ENCODE results near the gene UACA.

Gene UACA

DNA sequence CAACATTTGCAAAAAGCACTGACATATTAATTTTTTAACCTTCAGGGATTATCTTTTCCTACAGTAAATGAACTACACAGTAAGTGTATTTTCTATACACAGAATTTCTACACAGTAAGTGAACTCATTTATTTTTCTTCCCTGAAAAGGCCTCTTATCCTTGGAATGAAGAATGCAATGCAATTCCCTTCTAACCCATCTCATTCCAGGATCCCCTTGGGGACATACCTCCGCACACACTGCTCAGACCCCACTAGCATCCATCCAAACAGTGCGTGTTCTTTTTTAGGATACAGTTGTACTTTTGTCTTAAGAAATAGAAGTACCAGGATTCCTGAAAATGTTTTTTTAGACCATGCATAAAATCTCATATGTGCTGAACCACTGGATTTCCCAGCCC lies 152.8 kb downstream of the UACA start:
- Histone ChIP-seq H3K9me3 (no peaks in the 10 kb centered on the region), H3K4me1 (no peaks in the 10 kb centered on the region), H3K4me3 (ENCODE audit: low read depth, low read length) (no peak overlapping the region), H3K36me3 (no peaks in the 10 kb centered on the region), H3K27me3 (no peaks in the 10 kb centered on the region)
- no peak for DNase-seq
- TF ChIP-seq, protein P1, sequence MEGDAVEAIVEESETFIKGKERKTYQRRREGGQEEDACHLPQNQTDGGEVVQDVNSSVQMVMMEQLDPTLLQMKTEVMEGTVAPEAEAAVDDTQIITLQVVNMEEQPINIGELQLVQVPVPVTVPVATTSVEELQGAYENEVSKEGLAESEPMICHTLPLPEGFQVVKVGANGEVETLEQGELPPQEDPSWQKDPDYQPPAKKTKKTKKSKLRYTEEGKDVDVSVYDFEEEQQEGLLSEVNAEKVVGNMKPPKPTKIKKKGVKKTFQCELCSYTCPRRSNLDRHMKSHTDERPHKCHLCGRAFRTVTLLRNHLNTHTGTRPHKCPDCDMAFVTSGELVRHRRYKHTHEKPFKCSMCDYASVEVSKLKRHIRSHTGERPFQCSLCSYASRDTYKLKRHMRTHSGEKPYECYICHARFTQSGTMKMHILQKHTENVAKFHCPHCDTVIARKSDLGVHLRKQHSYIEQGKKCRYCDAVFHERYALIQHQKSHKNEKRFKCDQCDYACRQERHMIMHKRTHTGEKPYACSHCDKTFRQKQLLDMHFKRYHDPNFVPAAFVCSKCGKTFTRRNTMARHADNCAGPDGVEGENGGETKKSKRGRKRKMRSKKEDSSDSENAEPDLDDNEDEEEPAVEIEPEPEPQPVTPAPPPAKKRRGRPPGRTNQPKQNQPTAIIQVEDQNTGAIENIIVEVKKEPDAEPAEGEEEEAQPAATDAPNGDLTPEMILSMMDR (IDR thresholded peaks at IDR 0.05; ENCODE audit: low read depth, low read length), result no peak

DNA sequence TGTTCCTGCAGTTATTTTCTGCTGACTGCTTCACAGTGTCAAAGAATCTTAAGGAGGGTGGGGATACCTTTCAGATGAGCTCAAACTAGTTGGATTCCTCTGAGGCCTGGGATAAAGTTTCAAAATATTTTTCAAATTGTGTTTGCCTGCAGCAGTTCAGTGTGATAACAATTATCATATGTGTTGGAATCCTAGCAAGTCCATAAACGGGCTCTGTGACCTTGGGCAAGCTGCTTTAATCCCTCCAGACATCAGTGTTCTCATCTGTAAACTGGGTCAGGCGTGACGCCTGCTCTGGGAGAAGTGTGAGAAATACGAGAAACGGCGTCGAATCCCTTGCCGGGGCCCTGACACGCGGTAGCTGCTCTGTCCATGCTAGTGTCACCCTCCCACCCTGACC lies 153.5 kb downstream of the UACA start:
- Histone ChIP-seq H3K4me1 (no peaks in the 10 kb centered on the region), H3K36me3 (no peaks in the 10 kb centered on the region)
- no peak for DNase-seq

DNA sequence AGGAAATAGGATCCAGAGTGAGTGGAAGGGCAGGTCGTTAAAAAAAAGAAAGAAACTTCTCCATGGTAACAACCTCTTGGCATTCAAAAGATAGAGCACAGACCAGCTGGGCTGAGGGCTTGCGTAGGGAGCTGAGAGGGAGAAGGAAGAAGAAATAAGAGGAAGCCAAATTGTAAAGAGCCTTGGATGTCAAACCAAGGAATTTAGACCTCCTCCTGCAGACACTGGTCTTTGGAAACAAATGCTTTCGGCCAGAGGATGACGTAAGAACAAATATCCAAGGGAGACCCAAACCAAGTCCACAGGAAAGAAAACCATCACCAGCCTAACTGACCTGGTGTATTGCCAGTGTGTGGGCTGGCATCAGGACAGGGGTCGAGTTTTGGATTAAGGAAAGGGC lies 155.2 kb downstream of the UACA start:
- Histone ChIP-seq H3K27me3 (no peaks in the 10 kb centered on the region), H3K4me3 (ENCODE audit: low read depth, low read length) (no peak overlapping the region), H3K9me3 (no peaks in the 10 kb centered on the region), H3K4me1 (no peaks in the 10 kb centered on the region), H3K36me3 (no peaks in the 10 kb centered on the region)
- TF ChIP-seq, protein P1 (IDR thresholded peaks at IDR 0.05; ENCODE audit: low read depth, low read length), result no peak
- DNase-seq, result no peak

More for the DNA sequence above, 153.5 kb downstream of the UACA start:
- Histone ChIP-seq H3K9me3 (no peaks in the 10 kb centered on the region), H3K27me3 (no peaks in the 10 kb centered on the region), H3K4me3 (ENCODE audit: low read depth, low read length) (no peak overlapping the region)
- TF ChIP-seq, protein P1 (IDR thresholded peaks at IDR 0.05; ENCODE audit: low read depth, low read length), result no peak

DNA sequence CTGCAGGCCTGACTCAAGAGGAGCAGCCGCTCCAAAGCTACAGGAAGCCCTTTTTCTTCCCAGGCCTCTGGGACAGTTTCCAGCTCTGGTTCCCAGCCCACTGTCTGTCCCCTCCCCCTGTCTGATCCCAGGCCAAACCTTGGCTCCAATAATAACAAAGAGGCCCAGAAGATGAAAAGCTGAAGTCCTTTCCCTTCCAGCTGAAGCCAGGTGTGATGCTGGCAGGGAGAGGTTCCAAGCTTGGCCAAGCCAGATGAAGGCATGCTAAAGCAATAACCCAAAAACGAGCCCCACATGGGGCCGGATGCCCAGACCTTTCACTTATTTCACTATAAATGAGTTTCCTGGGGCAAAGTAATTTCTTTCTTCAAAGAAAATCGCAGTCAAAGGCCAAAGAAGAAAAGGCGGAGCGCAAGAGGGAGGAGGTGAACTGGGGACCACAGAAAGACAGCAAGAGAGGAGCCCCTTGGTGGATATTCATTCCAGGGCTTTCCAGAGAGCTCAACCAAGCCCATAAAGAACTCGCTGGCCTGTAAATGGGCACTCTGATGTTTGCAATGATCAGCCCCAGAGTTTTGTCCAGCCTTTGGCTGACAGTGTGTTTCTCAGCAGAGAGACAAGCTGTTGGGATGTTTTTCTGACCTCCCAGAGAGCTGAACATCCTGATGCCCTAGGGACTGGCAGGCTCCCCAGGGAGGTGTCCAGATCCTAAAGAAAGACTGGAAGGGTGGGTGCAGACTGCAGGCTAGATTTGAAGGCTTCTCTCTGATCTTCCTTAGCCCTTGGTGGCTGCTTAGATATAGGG lies 157.6 kb downstream of the UACA start:
- no peaks in the 10 kb centered on the region for H3K36me3 ChIP-seq
- DNase-seq, result peak; percentile 46
- TF ChIP-seq, protein P1 (IDR thresholded peaks at IDR 0.05; ENCODE audit: low read depth, low read length), result no peak
- no peaks in the 10 kb centered on the region for H3K27me3 ChIP-seq
- H3K9me3 ChIP-seq, result no peaks in the 10 kb centered on the region
- no peaks in the 10 kb centered on the region for H3K4me1 ChIP-seq
- H3K4me3 ChIP-seq (ENCODE audit: low read depth, low read length), result no peak overlapping the region

DNA sequence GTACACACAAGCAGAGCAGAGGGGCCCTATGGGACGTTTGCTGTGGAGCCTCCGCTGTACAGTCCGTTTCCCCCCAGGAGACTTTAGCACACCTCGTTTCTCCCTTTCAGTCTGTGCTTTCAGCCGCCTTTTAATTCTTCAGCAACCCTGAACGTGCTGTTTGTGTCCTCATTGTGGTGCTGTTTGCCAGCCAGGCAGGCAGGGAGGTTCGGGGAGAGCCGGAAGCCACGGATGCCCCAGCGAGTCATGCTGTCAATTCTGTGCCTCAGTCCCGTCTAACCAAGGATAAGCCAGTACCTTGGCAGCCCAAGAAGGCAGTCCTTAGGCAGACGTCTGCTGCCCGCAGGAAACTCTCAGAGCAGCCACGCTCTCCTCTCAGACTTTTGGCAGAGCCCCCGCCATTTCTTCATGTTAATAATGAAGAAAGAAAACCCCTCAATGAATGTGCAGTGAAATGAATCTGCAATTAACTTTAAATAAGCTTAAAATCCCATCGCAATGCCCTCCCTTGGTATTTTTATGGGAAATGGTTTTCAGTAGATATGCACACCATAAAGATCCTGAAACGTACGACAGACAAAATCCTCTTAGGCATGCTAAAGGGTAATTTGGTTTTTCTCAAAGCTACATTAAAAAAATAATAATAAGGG lies 158.6 kb downstream of the UACA start:
- no peak for DNase-seq
- H3K27me3 ChIP-seq, result no peaks in the 10 kb centered on the region
- TF ChIP-seq, protein P1 (IDR thresholded peaks at IDR 0.05; ENCODE audit: low read depth, low read length), result no peak
- no peak overlapping the region for H3K4me3 ChIP-seq (ENCODE audit: low read depth, low read length)
- H3K9me3 ChIP-seq, result no peaks in the 10 kb centered on the region
- no peaks in the 10 kb centered on the region for H3K36me3 ChIP-seq
- no peaks in the 10 kb centered on the region for H3K4me1 ChIP-seq
